Epidermal melanocyte (primary cell): ENCODE results near the gene JUP.

Experiments used
- DNase-seq: peaks from one replicate; pipeline ENCODE4 v3.0.0; 2011; ENCODE audit warnings: low spot score; ENCODE audit not compliant: insufficient read length

JUP gene

GRCh38 chr17:41724476-41725050 is 61.9 kb downstream of the JUP start:
- DNase-seq, result no peak

GRCh38 chr17:41723801-41724475 is 62.6 kb downstream of the JUP start:
- DNase-seq, result no peak

- no peak for DNase-seq
Measured at GRCh38 chr17:41722231-41722630, 64.3 kb downstream of the JUP start.

GRCh38 chr17:41718287-41718645 is 68.2 kb downstream of the JUP start:
- no peak for DNase-seq

- peak; percentile 71 for DNase-seq
Measured at GRCh38 chr17:41717408-41718286, 68.9 kb downstream of the JUP start.

- peak; percentile 7 for DNase-seq
Measured at GRCh38 chr17:41711669-41712400, 74.7 kb downstream of the JUP start, which contains the start of gene GAST. GAST (plus strand) TSS chr17:41712331; CDS start chr17:41715437, 3,106 bp downstream.

DNA sequence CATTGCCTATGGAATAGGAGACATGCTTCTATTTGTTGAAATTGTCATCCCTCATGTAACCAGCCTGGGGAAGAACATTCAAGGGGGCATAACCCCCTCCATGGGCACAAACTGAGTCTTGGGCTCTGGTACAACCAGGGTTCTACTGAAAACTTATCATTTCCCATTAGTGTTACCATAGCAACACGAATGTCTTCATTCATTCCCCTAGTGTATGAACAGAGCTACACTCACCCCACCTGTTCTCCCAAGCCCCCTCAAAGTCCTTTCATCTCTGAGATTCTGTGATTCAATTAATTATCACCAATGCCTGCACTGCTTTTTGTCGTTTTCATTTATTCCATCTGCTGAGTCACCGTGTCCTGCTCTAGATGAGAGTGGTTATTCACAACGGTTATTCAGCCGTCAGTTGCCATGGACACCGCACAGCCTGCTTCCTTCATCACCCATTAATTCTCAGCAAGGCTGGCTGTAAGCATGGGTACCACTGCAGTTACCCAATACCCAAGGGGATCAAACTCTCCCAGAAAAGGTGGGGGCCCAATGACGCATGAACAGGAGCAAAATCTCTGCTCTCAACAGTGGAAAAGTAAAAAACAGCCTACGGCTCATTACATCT is 75.9 kb downstream of the JUP start:
- peak; percentile 16 for DNase-seq

- DNase-seq, result no peak
Measured at GRCh38 chr17:41707803-41708669, 78.5 kb downstream of the JUP start.

GRCh38 chr17:41705271-41705991 is 81.1 kb downstream of the JUP start:
- peak; percentile 14 for DNase-seq
